Measurements from ENCODE around the gene TRIM67. TPM values are rescaled to one million over a fixed set of nuclear protein-coding genes. Genes with fewer than 3 reads are reported as not detected.

The TRIM67 gene
- total RNA-seq, 1 experiment from 2014 or later = 0.08 TPM

- TF ChIP-seq TCF7L2 (IDR thresholded peaks at IDR 0.05; ENCODE audit: low read depth, low read length) (no peak), REST (IDR thresholded peaks at IDR 0.05; ENCODE audit: insufficient read depth in 1 of 2, low read depth in 2 of 2, low read length in 1 of 2) (no peak), POLR2AphosphoS5 (IDR thresholded peaks at IDR 0.05; ENCODE audit: low read depth, low read length) (no peak), SIN3A (IDR thresholded peaks at IDR 0.05; ENCODE audit: borderline replicate concordance, insufficient read depth, low read depth, low read length) (no peak), CTCF (IDR thresholded peaks at IDR 0.05) (no peak)
- Histone ChIP-seq H3K27me3 (ENCODE audit: control insufficient read depth, insufficient read depth, low read length) (peaks cover 8% of the 10 kb centered on the region), H3K4me3 (ENCODE audit: low read depth in 2 of 2, low read length in 2 of 2) (no peak overlapping the region), H3K27ac (ENCODE audit: low read length) (no peak overlapping the region), H3K9me3 (ENCODE audit: control insufficient read depth, insufficient read depth, low read depth, low read length) (no peaks in the 10 kb centered on the region), H3K36me3 (ENCODE audit: control insufficient read depth, insufficient read depth, low read length) (no peaks in the 10 kb centered on the region), H3K4me1 (ENCODE audit: control insufficient read depth, insufficient read depth, low read length) (no peaks in the 10 kb centered on the region)
- no peak for DNase-seq (ENCODE audit: low read depth, low spot score)
- CTCF ChIA-PET = no interaction called here
- POLR2A ChIA-PET = no interaction called here
- in situ Hi-C loops (cut with HindIII; ENCODE audit: low pct_unique_long_range_greater_than_20kb, low sequenced_read_pairs) = no loop called here
- ATAC-seq = no peak
- intact Hi-C loops (cut with micrococcal nuclease; ENCODE audit: unreplicated experiment) = no loop called here
- no TSS peak for BruUV-seq (replicated peaks)
These were observed 34.9 kb downstream of the TRIM67 start for GRCh38 chr1:231196728-231197127.

- DNase-seq (ENCODE audit: low read depth, low spot score) = no peak
- POLR2A ChIA-PET = no interaction called here
- H3K9me3 ChIP-seq (ENCODE audit: control insufficient read depth, insufficient read depth, low read depth, low read length) = no peaks in the 10 kb centered on the region
- ATAC-seq = no peak
- no peak for TF ChIP-seq SIN3A (IDR thresholded peaks at IDR 0.05; ENCODE audit: borderline replicate concordance, insufficient read depth, low read depth, low read length)
- TF ChIP-seq POLR2AphosphoS5 (IDR thresholded peaks at IDR 0.05; ENCODE audit: low read depth, low read length) = no peak
- TF ChIP-seq CTCF (IDR thresholded peaks at IDR 0.05) = no peak
- no peak for TF ChIP-seq TCF7L2 (IDR thresholded peaks at IDR 0.05; ENCODE audit: low read depth, low read length)
- TF ChIP-seq REST (IDR thresholded peaks at IDR 0.05; ENCODE audit: insufficient read depth in 1 of 2, low read depth in 2 of 2, low read length in 1 of 2) = no peak
- no peak overlapping the region for H3K4me3 ChIP-seq (ENCODE audit: low read depth in 2 of 2, low read length in 2 of 2)
- BruUV-seq (replicated peaks) = no TSS peak
- H3K27ac ChIP-seq (ENCODE audit: low read length) = no peak overlapping the region
- in situ Hi-C loops (cut with HindIII; ENCODE audit: low pct_unique_long_range_greater_than_20kb, low sequenced_read_pairs) (no loop called here), intact Hi-C loops (cut with micrococcal nuclease; ENCODE audit: unreplicated experiment) (no loop called here)
- H3K4me1 ChIP-seq (ENCODE audit: control insufficient read depth, insufficient read depth, low read length) = no peaks in the 10 kb centered on the region
- H3K27me3 ChIP-seq (ENCODE audit: control insufficient read depth, insufficient read depth, low read length) = peaks cover 13% of the 10 kb centered on the region
- CTCF ChIA-PET = no interaction called here
- no peaks in the 10 kb centered on the region for H3K36me3 ChIP-seq (ENCODE audit: control insufficient read depth, insufficient read depth, low read length)
These were observed 38.0 kb downstream of the TRIM67 start for GRCh38 chr1:231199868-231200267.

Measured in Panc1 (cell line).